Urinary bladder (tissue), 4 donors: ENCODE measurements around the gene ASB10. TPM values are rescaled to one million over a fixed set of nuclear protein-coding genes. Genes with fewer than 3 reads are reported as not detected.
A peak's percentile ranks its signal among the peaks of the same experiment; 100 is the strongest.

Source experiments
- DNase-seq: peaks from one replicate; pipeline ENCODE4 v3.0.0-alpha.2; 2015; ENCODE audit errors: extremely low spot score
- H3K27ac ChIP-seq: one replicate; pipeline ENCODE4 v1.5.1; 2013; ENCODE audit warnings: low read depth, mild to moderate bottlenecking, moderate library complexity
- H3K36me3 ChIP-seq: one replicate; pipeline ENCODE4 v1.6.1; 2013; ENCODE audit warnings: mild to moderate bottlenecking, moderate library complexity; ENCODE audit not compliant: insufficient read depth
- H3K4me1 ChIP-seq: one replicate; pipeline ENCODE4 v1.6.1; 2013; ENCODE audit warnings: mild to moderate bottlenecking, moderate library complexity; ENCODE audit not compliant: insufficient read depth
- H3K4me3 ChIP-seq: one replicate; pipeline ENCODE4 v1.5.1; 2013; ENCODE audit warnings: low read depth, low read length
- WGBS: extraction: QIAGEN DNeasy Blood & Tissue Kit; methylation state at CpG from one replicate; pipeline ENCODE4 v1.1.7; 2013; 5-methylcytosine and 5-hydroxymethylcytosine counted together
- polyA plus RNA-seq: library from polyadenylated mRNA; stranded (reverse); fragments of 200-250 nt; gene quantifications from one replicate; pipeline ENCODE4 v1.2.3, GENCODE V29; 2013
- total RNA-seq: library from RNA; depleted of rRNA; stranded (reverse); fragments of >200 nt; gene quantifications from one replicate; pipeline ENCODE4 v1.2.3, GENCODE V29; 2014
- donor health status: healthy with polysubstance abuse.
- donor health status: healthy.

Gene ASB10
- total and polyA plus RNA-seq, 2 donors = not detected

- no peaks in the 10 kb centered on the region for H3K4me1 ChIP-seq
- no peak overlapping the region for H3K4me3 ChIP-seq
- H3K27ac ChIP-seq = no peak overlapping the region
- no peaks in the 10 kb centered on the region for H3K36me3 ChIP-seq
- WGBS = 88% methylated on average over 43 of the region's 43 CpGs
- no peak for DNase-seq
Observed at GRCh38 chr7:151173386-151174245, 13.4 kb downstream of the ASB10 start.

GRCh38 chr7:151172273-151173141, 14.5 kb downstream of the ASB10 start:
- 22% methylated on average over 42 of the region's 42 CpGs for WGBS
- Histone ChIP-seq H3K36me3 (no peaks in the 10 kb centered on the region), H3K4me3 (no peak overlapping the region), H3K4me1 (no peaks in the 10 kb centered on the region), H3K27ac (no peak overlapping the region)
- no peak for DNase-seq

DNA sequence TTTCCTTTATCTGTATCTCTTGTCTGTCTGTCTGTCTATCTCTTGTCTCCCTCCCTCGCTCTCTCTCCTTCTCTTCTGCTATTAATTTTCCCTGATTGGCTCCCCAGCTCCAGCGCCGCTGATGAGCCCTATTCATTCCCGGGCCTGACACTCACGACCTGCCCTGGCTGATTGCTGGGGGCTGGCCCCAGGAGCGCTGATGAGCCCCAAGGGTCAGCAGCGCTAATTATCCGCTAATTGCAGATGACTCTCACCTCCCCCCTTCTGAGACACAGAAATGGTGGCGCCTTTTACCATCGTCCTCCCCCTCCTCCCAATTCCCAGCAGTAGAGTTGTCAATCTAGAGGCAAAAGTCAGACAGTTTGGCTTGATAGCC, 18.3 kb downstream of the ASB10 start:
- WGBS = 27% methylated on average over 10 of the region's 10 CpGs
- H3K36me3 ChIP-seq = no peaks in the 10 kb centered on the region
- no peaks in the 10 kb centered on the region for H3K4me1 ChIP-seq
- no peak overlapping the region for H3K4me3 ChIP-seq
- H3K27ac ChIP-seq = no peak overlapping the region
- DNase-seq = no peak

DNA sequence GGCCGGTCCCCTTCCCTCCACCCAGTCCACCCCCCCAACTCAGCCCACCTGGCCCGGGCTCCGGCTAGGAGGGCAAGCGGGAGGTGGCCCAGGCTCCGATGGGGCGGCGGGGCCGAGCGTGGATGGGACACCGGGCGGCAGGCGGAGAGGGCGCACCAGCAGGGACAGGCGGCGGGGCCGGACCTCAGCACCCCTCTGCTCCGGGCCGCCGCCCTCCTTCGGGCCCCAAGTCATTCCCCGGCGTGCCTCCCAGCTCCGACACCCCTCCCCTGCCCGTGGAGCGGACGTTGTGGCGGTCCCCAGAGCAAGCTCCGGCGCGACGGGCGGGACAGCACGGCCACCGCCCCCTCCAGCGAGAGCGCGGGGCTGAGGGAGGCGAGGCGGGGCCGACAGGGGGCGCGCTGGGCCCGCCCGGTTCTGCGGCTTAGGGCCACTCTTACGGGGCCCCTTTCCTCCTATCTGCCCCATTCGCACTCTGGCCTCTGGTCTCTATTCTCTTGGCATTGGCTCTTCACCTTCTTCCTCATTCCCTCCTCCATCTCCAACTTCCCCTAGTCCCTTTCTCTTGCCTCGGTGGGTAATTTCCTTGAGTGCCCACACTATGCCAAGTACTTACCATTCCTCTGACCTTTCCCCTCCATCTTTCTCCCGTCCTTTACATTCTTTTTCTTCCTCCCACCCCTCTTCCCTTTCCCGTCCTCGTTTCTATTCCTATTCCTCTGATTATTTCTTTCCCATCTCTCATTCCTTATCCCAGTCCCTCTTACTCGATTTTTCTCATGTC, 18.9 kb downstream of the ASB10 start:
- DNase-seq = no peak
- no peaks in the 10 kb centered on the region for H3K4me1 ChIP-seq
- peak overlapping the region; percentile 53 for H3K4me3 ChIP-seq
- H3K36me3 ChIP-seq = no peaks in the 10 kb centered on the region
- 3% methylated on average over 52 of the region's 52 CpGs for WGBS
- H3K27ac ChIP-seq = no peak overlapping the region

DNA sequence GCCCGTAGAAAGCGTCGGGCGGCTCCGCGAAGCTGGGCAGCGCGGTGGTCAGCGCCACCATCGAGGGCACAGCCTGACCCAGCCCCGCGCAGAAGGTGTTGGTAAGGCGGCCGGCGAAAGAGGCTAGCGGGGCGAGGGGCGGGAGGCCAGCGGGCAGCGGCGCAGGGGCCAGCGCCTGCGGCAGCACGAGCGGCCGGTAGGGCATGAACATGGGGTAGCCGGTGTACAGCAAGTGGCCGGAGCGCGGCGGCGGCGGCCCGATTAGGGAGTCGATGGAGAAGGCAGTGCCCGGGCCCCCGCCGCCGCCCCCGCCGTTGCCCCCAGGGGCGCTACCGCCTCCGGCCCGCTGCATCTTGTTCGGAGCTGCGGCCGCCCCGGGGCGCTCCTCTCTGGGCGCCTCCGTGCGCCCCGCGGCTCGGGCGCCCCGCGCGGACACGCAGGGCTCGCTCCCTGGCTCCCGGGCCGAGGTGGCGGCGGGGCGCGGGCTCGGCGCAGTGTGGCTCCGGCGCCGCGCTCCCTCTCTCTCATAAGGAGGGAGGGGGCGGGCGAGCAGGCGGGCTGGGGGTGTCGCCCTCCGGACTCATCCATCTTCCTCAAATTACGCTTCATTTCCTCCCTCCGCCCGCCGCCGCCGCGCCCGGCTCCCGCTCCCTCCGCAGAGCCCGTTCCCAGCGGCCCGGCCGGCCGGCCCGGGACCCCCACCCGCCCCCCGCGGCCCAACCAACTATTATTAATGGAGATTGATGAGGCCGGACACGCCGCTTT, 19.7 kb downstream of the ASB10 start, which contains the start of gene GBX1:
GBX1 (minus strand) TSS at position 498 of the 765 bp plus-strand sequence; CDS start at position 352, 146 bp downstream.
- WGBS = under 1% methylated on average over 101 of the region's 101 CpGs
- no peaks in the 10 kb centered on the region for H3K36me3 ChIP-seq
- H3K4me1 ChIP-seq = no peaks in the 10 kb centered on the region
- DNase-seq = no peak
- peak within 1 kb of the TSS; percentile 53 for H3K4me3 ChIP-seq
- no peak within 1 kb of the TSS for H3K27ac ChIP-seq

GRCh38 chr7:151166629-151167196, 20.3 kb downstream of the ASB10 start:
- no peak for DNase-seq
- H3K4me1 ChIP-seq = no peaks in the 10 kb centered on the region
- WGBS = 11% methylated on average over 31 of the region's 31 CpGs

GRCh38 chr7:151161757-151162156, 25.3 kb downstream of the ASB10 start:
- Histone ChIP-seq H3K36me3 (no peaks in the 10 kb centered on the region), H3K4me3 (no peak overlapping the region), H3K27ac (no peak overlapping the region), H3K4me1 (no peaks in the 10 kb centered on the region)
- DNase-seq = no peak
- WGBS = 81% methylated on average over 1 of the region's 1 CpG

More at GRCh38 chr7:151166629-151167196, 20.3 kb downstream of the ASB10 start:
- Histone ChIP-seq H3K36me3 (no peaks in the 10 kb centered on the region), H3K27ac (no peak overlapping the region), H3K4me3 (peak overlapping the region; percentile 53)

DNA sequence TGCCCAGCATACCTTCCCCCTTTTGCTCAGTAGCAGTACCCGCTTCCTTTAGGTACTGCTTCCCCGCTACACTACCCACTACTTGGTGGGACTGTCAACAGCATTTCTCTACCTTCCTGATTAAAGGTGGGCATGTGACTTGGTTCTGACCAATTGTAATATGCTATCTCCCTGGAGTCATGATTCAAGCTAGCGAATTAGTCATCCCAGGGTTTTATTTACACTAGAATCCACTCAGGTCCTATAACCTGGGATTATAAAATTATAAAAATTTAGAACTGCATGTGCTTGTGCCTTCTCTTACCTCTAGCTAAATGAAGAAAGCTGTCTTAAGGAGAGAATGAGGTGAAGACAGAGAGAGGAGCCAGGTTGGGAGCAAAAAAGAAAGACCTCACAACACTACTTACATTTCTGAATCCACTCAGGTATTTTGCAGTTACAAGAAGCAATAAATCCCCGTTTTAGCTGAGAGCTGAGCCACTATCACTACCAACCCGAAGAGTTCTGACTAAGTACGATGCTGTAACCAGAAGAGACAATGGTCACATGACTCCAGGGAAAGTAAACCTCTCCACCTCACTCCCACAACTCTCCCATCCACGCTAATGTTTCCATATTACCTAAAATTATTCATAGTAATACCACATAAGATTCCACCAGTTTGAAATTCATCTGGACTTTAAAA, 29.3 kb downstream of the ASB10 start:
- H3K27ac ChIP-seq = no peak overlapping the region
- H3K36me3 ChIP-seq = no peaks in the 10 kb centered on the region
- no peak for DNase-seq
- no peaks in the 10 kb centered on the region for H3K4me1 ChIP-seq
- H3K4me3 ChIP-seq = no peak overlapping the region
- WGBS = 61% methylated on average over 7 of the region's 7 CpGs

GRCh38 chr7:151152643-151153513, 34.2 kb downstream of the ASB10 start:
- Histone ChIP-seq H3K4me3 (no peak overlapping the region), H3K27ac (no peak overlapping the region), H3K4me1 (no peaks in the 10 kb centered on the region), H3K36me3 (no peaks in the 10 kb centered on the region)
- 32% methylated on average over 6 of the region's 6 CpGs for WGBS
- DNase-seq = no peak

DNA sequence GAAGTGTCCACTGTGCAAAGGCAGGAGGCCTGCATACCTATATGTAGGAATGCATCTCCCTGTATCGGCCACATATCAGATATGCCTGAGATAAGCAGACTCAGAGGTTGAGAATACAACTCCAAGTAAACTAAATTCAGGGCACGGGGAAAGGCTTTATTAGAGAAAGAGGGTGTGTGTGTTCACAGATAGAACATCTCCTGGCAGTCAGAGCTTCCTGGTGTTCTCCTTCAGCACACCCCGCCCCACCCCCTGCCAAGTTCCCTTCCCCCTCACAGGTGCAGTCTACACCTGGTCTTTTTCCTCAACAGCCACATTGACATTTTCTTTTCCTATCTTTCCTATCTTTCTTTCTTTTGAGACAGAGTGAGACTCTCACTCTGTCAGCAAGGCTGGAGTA, 36.7 kb downstream of the ASB10 start:
- Histone ChIP-seq H3K4me1 (no peaks in the 10 kb centered on the region), H3K4me3 (no peak overlapping the region), H3K27ac (no peak overlapping the region), H3K36me3 (no peaks in the 10 kb centered on the region)
- no peak for DNase-seq
- WGBS = 63% methylated on average over 3 of the region's 3 CpGs
